HG03025 (cell line): ENCODE results near the gene BSPRY.
"Not testable (repeated sequence)": the region's sequence is repeated elsewhere in the genome, so short reads cannot be mapped to it uniquely, and the experiment has no call there.

ENCODE experiments used
- ATAC-seq: cut with Tn5 transposase; IDR thresholded peaks from one replicate; pipeline ENCODE4 v1.9.1; 2021; ENCODE audit warnings: mild to moderate bottlenecking, moderate library complexity; ENCODE audit not compliant: unreplicated experiment, low FRiP score

BSPRY gene

DNA sequence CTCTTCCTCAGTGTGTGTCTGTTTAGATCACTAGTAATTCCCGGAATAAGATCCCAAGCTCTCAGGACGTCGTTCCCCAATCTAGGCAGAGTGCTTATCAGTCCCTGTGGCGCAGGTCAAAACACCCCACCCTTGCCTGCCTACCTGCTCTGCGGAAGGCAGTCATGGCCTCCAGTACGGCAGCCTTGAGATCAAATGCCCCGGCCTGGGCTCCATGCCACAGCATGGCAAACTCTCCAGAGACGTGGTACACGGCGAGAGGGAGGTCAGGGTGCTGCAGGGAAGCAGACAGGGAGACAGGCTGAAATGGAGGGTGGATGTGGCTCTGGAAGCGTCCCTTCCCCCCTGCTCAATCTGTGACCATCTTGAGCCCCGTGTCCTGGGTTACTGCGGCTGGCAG, 39.5 kb downstream of the BSPRY start:
- ATAC-seq = no peak

DNA sequence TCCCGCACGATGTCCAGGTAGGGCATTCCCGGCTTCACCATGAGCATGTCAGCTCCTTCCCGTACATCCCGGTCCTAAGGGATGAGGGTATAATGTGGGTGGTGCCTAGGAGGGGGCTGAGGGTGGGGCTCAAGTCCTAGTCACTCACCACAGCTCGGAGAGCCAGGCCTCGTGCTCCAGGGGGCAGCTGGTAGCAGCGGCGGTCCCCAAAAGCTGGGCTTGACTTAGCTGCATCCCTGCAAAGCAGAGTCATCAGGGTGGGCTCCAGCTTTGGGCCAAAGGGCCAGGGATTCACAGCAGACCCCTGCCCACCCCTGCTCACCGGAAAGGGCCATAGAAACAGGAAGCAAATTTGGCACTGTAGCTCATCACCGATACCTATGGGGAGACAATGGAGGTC, 40.1 kb downstream of the BSPRY start:
- no peak for ATAC-seq

DNA sequence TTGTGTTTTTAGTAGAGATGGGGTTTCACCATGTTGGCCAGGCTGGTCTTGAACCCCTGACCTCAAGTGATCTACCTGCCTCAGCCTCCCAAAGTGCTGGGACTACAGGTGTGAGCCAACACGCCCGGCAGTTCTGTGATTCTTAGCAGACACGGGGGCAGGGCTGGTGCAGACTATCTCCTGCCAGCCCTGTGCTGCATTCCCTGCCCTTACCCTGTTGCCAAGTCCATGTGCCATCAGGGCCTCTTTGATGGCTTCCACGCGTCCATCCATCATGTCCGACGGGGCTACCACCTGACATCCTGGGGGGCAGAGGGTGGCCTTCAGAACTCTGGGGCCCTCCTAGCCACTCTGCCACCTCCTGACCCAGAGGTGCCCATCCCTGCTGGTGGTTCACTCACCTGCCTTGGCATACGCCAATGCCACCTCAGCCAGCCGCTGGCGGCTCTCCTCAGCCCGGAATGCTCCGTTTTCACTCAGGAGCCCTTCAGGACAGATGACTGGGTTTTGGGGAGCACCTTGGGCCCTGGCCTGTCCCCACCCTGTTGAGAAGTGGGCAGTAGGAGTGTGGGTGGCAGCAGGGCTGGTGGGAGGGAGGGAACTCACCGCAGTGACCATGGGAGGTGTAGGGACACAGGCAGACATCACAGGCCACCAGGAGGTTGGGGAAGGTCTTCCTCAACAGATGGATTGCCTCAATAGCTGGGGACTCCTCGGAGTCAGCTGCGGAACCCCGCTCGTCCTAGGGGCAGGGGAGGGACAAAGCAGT, 41.0 kb downstream of the BSPRY start:
- no peak for ATAC-seq

DNA sequence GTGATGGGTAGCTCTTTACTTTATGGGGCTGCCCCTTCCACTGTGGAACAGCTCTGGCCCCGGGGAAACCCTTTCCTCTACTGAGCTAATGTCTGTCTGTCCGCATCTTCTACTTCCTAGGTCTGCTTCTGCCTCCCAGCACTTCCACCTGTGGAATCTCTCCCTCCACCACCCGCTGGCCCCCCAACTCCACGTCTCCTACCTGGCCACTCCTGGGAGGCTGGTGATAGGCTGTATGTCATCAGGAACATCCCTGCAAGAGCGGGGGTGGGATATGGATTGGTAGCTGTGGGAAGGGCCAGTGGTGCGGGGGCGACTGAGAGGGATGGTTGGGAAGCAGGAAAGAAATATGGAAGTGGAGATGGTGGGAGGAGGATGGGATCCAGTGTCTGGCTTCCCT, 42.6 kb downstream of the BSPRY start:
- no peak for ATAC-seq

DNA sequence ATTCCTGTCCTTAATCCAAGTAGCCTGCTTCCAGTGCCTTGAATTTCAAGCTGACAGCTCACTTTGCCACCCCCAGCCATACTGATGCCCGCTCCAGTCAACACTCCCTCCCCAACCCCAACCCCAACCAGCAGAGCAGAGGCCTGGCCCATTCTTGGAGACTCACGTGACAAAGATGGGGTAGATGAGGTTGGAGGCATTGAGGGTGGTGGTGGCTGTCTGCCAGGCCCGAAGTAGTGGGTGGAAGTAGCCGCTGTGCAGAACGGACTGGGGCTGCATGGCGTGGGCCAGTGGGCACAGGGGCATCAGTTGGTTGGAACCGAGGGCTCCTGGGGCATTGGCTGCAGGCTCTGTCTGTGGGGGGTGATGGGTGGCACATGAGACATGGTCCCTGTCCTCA, 43.9 kb downstream of the BSPRY start:
- no peak for ATAC-seq

DNA sequence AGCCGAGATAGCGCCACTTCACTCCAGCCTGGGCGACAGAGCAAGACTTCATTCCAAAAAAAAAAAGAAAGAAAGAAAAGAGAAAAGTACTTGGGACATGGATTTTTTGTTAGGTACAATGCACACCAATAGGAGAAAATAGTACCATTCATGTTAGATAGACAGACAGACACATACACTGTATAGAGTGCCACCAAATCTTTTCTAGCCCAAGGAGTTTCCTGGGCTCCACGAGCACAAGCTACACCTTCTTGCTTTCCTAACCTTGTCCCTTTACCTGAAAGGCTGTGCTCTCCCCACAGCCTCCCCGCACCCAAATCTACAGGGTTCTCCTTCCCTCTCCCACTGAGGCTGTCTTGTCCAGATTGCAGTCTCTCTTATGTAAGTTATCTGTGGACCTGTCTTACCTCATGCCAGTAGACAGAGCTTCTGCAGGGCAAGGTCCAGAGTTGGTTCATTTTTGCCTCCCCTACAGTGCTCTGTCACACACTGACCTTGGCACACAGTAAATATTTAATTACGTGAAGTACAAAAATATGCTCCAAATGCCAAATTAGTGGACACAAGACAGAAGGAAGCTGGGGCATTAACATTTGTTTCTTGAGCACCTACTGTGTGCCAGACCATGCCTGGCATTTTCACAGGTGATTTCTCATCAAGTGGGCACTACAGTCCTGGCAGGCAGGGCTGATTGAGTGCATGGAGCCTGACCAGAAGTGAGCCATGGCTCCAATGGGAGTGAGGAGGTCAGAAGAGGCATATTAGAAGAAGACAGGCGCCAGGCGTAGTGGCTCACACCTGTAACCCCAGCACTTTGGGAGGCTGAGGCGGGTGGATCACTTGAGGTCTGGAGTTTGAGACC, 45.9 kb downstream of the BSPRY start:
- no peak for ATAC-seq

DNA sequence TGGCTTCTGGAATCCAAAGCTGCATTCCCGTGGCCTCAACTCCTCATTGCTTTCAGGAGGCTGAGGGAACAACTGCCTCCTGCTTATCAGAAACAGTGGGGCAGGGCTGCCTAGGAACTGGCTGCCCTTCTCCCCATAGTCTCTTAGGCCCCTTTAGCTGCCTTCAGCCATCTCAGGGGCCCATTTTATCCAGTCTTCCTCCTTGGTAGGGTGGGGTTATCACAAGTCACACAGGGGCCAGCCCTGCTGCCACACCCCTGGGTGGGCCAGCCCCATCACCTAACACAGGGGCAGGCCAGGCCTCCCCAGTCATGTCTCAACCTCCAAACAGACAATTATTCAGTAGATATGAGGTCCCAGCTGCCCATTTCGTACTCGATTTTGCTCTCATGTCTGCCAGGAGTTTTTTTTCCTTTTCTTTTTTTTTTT, 47.9 kb downstream of the BSPRY start:
- no peak for ATAC-seq

DNA sequence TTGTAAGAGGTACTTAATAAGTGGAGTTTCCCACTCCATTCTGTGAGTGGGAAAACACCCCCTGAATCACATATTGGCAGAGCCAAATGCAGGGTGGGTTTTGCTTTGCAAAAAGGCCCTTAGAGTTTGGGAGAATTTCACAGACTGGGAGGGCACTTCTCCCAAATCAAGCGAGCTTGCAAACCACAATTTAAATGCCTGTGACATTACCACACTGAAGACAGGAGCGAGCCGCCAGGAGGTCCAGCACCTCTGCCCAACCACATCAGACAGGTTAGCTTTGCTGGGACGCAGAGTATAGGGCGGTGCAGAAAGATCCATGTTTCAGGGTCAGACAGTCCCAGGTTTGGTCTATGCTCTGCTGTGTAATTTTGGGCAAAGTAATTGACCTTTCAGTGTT, 49.5 kb downstream of the BSPRY start:
- ATAC-seq = no peak

DNA sequence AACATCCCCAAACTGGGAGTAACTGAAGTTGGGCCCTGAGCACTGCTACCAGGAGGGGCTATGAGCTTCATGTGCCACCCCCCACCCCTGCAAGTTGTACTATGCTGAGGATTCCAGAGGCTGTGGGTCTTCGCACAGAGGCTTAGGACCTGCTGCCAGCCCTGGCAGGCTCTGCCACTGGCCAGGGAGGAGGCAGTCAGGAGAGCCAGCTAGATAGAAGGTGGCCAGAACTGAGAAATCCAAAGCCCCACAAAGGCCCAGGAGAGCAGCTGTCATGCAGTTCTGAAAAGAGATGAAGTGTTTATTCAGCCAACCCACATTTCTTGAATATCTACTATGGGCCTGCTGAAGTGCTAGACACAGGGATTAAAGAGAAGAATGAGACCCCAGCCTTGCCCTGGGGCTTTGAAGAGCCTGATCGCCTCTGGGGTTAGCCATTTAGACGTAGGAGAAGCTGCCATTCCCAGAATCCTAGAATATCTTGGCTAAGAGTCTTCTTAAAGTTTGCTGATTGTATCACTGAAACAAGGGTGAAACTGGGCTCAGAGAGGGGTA, 50.4 kb downstream of the BSPRY start:
- ATAC-seq = no peak

DNA sequence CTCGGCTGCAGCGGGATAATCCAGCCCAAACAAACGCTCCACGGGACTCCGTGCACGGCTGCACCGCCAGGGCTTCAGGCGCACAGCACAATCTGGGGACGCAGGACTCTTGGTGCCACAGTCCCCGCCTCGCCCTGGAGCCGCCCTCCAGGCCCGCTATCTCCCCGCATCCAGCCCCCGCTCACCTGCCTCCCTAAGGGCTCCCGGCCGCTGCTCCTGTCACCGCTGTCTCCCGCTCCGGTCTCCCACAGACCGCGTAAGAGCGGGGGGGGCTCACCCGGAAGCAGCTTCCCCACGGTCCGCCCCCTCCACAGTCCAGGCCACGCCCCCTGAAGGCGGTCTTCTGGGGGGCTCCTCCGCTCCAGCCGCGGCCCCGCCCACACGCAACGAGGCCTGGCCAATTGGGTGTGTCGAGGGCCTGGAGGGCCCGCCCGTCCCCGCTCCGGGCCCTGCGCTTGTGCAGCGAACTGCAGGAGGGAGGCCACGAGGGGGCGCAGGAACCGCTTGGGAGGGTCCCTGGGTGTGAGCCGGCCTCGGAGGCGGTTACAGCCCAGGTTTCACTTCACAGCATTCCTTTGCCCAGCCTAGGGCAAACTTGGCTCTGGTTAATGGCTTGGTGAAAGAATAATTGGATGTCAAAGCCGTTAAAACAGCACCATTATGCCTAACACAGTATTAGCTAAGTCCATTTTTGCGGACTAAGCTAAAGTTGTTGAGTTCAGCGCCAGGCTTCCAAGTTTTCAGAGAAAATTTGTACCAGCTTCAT, 51.9 kb downstream of the BSPRY start, which contains the start of gene ALAD:
TSS of gene ALAD (minus strand) at position 258 of the 766 bp plus-strand sequence. CDS start 7,725 bp downstream, outside the sequence.
- peak; percentile 94 for ATAC-seq

DNA sequence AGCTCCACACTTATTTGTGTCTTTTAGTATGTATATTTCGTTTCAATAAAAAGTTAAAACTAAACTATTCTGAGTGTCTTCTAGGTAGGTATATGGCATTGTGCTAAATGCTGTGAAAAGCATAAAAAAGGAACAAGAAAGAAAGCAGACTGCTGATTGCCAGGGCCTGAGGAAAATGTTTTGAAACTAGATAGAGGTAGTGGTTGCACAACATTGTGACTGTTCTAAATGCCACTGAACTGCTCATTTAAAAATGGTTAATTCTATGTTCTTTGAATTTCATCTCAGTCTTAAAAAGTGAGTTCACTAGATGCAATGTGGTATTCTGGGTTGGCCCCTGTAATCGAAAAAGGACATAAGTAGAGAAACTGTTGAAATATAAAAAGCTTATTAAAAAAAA, 54.3 kb downstream of the BSPRY start:
- no peak for ATAC-seq

DNA sequence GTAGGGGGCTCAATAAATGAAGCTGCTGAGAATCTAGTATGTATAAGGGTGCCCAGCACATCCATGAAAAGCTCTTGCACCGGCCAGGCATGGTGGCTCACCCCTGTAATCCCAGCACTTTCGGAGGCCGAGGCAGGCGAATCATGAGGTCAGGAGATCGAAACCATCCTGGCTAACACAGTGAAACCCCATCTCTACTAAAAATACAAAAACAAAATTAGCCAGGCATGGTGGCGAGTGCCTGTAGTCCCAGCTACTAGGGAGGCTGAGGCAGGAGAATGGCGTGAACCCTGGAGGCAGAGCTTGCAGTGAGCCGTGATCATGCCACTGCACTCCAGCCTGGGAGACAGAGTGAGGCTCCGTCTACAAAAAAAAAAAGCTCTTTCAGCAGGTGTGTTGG, 57.0 kb downstream of the BSPRY start:
- not testable (repeated sequence) for ATAC-seq

DNA sequence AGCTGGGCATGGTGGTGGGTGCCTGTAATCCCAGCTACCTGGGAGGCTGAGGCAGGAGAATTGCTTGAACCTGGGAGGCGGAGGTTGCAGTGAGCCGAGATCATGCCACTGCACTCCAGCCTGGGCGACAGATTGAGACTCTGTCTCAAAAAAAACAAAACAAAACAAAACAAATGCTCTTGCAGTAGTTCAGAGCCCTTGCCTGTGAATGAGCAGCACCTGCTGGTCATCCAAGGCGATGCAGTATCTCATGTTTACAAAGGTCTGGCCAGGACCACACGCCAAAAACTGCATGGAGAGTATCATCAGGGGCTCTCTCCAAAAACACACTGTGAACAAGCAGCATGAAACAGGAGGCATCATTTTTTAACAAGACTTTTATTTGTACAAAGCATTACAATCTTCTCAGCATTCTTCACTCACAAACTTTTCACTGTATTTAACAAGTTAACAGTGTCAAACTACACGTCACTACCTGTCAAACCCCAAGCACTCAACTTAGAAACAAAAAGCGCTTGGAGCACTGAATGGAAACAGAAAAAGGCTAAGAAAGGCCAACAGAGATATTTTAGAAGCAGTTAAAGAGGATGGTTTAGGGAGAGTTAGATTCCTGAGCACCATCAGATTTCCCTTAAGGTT, 57.7 kb downstream of the BSPRY start:
- not testable (repeated sequence) for ATAC-seq

DNA sequence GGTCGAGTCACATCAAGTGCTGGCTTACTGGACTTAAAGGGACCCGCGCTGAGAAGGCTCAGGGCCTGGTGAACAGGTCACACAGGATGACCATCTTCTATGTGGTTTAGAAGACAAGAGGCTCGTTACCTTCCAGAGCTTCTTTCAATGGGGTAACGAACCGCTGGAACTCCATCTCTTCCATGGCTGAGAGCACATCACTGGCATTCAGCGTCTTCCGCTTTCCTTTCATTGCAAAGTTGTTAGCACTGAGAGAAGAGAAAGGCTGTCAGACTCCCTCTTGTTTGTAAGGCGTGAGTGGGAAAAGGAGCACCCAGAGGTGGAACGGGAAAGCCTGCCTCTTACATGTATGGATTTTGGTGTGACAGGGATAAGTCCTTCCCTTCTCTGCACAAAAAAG, 60.1 kb downstream of the BSPRY start:
- no peak for ATAC-seq

DNA sequence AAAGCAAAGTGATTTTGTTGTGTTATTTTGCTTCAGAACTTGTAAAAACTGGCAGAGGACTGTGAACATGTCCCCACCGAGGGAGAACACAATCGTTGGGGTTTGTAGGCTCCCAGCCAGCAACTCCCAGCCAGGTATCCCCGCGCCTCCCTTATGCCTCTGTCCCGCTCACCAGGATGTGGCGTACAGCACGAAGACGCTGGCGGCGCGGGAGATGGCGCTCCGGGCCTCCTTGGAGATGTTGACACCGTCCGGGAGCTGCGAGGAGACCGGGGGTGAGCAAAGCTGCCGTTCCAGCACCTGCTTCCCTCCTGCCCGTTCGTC, 60.5 kb downstream of the BSPRY start:
- ATAC-seq = peak; percentile 10

DNA sequence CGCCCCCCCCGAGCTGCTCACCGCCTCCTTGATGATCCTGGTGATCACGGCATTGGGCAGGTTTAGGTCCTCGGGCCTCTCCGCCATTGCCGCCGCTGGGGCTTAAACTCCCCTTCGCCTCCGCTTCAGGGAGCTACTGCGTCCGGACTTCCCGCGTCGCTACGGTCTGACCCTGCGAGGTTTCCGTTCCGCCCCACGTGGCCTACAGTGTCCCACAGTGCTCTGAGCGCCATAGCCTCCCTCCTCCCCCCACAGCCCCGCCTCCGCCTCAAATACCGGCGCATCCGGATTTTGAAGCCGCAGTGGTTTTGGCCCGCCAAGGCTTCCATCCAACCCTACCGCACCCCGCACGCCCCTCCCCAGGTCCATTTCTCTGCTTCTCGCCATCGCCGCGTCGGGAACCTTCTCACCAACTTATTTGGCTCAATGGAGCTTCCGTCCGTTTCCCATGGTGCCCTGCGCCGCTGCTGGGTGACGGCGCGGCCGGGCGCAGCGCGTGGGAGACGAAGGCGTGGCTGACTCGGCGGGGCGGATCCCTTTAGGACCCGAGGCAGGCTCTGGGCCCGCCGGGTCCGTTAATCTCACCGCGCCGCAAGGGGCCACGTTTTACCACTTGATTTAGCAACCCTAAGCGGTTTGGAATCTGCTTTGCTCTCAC, 61.0 kb downstream of the BSPRY start, which contains the start of the genes C9orf43 and POLE3:
TSS of gene C9orf43 (plus strand) at position 541 of the 658 bp plus-strand sequence. CDS start 2,747 bp downstream, outside the sequence.
TSS of gene POLE3 (minus strand) at position 469 of the 658 bp plus-strand sequence. CDS start at position 87, 382 bp downstream.
- ATAC-seq = peak; percentile 87

DNA sequence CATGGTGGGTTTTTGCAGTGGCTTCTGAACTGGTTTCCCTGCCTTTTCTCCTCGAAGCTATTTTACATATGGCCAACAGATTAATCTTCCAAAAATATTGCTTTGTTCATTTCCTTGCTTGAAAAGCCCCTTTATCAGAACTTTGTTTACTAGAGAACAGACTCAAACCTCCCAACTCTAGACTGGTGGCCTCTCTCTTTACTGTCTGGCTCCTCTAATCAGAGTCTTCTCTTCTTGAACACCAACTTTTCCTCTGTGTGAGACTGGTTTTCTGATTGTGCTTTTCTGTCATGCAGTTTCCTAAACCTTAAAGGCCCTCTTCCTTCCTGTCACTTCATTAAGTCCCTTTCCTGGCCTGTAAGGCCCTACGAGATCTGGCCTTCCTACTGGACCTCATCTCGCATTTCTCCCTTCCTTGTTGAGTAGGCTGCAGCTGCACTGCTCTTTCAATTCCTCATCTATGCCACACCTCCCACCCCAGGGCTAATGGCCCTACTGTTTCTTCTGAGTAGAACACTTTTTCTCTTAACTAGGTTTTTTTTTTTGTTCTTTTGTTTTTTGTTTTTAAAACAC, 66.9 kb downstream of the BSPRY start:
- ATAC-seq = peak; percentile 98

DNA sequence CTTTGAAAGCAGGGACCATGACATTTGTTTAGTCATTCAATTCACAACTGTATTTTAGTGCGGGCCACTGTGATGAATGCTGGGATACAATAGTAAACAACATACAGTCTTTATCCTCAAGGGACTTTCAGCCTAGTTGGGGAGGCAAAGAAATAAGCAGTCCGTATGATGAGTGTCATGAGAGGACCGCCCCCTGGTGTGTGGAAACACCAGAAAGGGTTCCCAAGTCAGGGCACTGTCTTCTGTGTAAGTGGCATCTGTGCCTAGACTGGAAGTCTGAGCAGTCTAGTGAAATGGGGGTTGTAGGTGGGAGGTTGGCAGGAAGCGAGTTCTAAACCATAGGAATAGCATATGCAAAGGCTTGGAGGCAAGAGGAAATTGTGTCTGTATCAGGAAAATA, 68.0 kb downstream of the BSPRY start:
- ATAC-seq = no peak
